Right forelimb (tissue), 1 donor: Measurements from ENCODE around the gene NHS.

ENCODE experiments used
- DNase-seq: peaks from one replicate; pipeline ENCODE4 v3.0.0-alpha.2; 2018

Gene NHS

GRCh38 chrX:17595456-17596035 is 220.5 kb downstream of the NHS start:
- DNase-seq = no peak

GRCh38 chrX:17596061-17596460 is 221.1 kb downstream of the NHS start:
- DNase-seq = no peak

GRCh38 chrX:17596546-17597205 is 221.7 kb downstream of the NHS start:
- DNase-seq = no peak

GRCh38 chrX:17597327-17597726 is 222.3 kb downstream of the NHS start:
- DNase-seq = no peak

- DNase-seq = peak; percentile 59
These were observed 222.9 kb downstream of the NHS start for GRCh38 chrX:17597836-17598439.

GRCh38 chrX:17601441-17602200 is 226.6 kb downstream of the NHS start:
- no peak for DNase-seq

GRCh38 chrX:17602245-17602644 is 227.2 kb downstream of the NHS start:
- no peak for DNase-seq

- no peak for DNase-seq
These were observed 228.2 kb downstream of the NHS start for GRCh38 chrX:17603196-17603595.

- no peak for DNase-seq
These were observed 230.7 kb downstream of the NHS start for GRCh38 chrX:17605676-17606075.

GRCh38 chrX:17606231-17606630 is 231.2 kb downstream of the NHS start:
- no peak for DNase-seq

- DNase-seq = no peak
These were observed 233.9 kb downstream of the NHS start for GRCh38 chrX:17608888-17609287.

- no peak for DNase-seq
These were observed 235.8 kb downstream of the NHS start for GRCh38 chrX:17610788-17611187.

GRCh38 chrX:17613979-17614588 is 239.1 kb downstream of the NHS start:
- DNase-seq = no peak

- no peak for DNase-seq
These were observed 241.9 kb downstream of the NHS start for GRCh38 chrX:17616936-17617335.

- DNase-seq = no peak
These were observed 242.8 kb downstream of the NHS start for GRCh38 chrX:17617806-17618205.

GRCh38 chrX:17621566-17622270 is 246.7 kb downstream of the NHS start:
- DNase-seq = no peak

GRCh38 chrX:17622331-17622730 is 247.3 kb downstream of the NHS start:
- no peak for DNase-seq

GRCh38 chrX:17623750-17624149 is 248.8 kb downstream of the NHS start:
- no peak for DNase-seq

- DNase-seq = no peak
These were observed 252.0 kb downstream of the NHS start for GRCh38 chrX:17627026-17627425.

GRCh38 chrX:17628976-17629375 is 254.0 kb downstream of the NHS start:
- DNase-seq = no peak

GRCh38 chrX:17629519-17629918 is 254.5 kb downstream of the NHS start:
- DNase-seq = no peak

- no peak for DNase-seq
These were observed 256.6 kb downstream of the NHS start for GRCh38 chrX:17631647-17632046.

- no peak for DNase-seq
These were observed 257.9 kb downstream of the NHS start for GRCh38 chrX:17632942-17633341.
